ENCODE data around the gene TMEM178A.

Gene TMEM178A

GRCh38 chr2:39735648-39736047, 69.9 kb downstream of the TMEM178A start:
- in situ Hi-C loops (cut with HindIII; ENCODE audit: low sequenced_read_pairs): loop anchor here (25.0 kb wide), 1 partner anchor 223 kb away; no protein-coding TSS in a partner anchor

GRCh38 chr2:39736640-39737039, 70.9 kb downstream of the TMEM178A start:
- in situ Hi-C loops (cut with HindIII; ENCODE audit: low sequenced_read_pairs): loop anchor here (25.0 kb wide), 1 partner anchor 224 kb away; no protein-coding TSS in a partner anchor

- in situ Hi-C loops (cut with HindIII; ENCODE audit: low sequenced_read_pairs): loop anchor here (25.0 kb wide), 1 partner anchor 225 kb away; no protein-coding TSS in a partner anchor
Measured at GRCh38 chr2:39737661-39738060, 71.9 kb downstream of the TMEM178A start.

GRCh38 chr2:39738936-39739335, 73.2 kb downstream of the TMEM178A start:
- in situ Hi-C loops (cut with HindIII; ENCODE audit: low sequenced_read_pairs): loop anchor here (25.0 kb wide), 1 partner anchor 227 kb away; no protein-coding TSS in a partner anchor

- in situ Hi-C loops (cut with HindIII; ENCODE audit: low sequenced_read_pairs): loop anchor here (25.0 kb wide), 1 partner anchor 227 kb away; no protein-coding TSS in a partner anchor
Measured at GRCh38 chr2:39739386-39739785, 73.7 kb downstream of the TMEM178A start.

GRCh38 chr2:39741871-39742270, 76.2 kb downstream of the TMEM178A start:
- in situ Hi-C loops (cut with HindIII; ENCODE audit: low sequenced_read_pairs): loop anchor here (25.0 kb wide), 1 partner anchor 230 kb away; no protein-coding TSS in a partner anchor

- in situ Hi-C loops (cut with HindIII; ENCODE audit: low sequenced_read_pairs): loop anchor here (25.0 kb wide), 1 partner anchor 231 kb away; no protein-coding TSS in a partner anchor
Measured at GRCh38 chr2:39743269-39743776, 77.6 kb downstream of the TMEM178A start.

- in situ Hi-C loops (cut with HindIII; ENCODE audit: low sequenced_read_pairs): no loop called here
Measured at GRCh38 chr2:39755466-39755865, 89.7 kb downstream of the TMEM178A start.

- in situ Hi-C loops (cut with HindIII; ENCODE audit: low sequenced_read_pairs): no loop called here
Measured at GRCh38 chr2:39757156-39757555, 91.4 kb downstream of the TMEM178A start.

- in situ Hi-C loops (cut with HindIII; ENCODE audit: low sequenced_read_pairs): no loop called here
Measured at GRCh38 chr2:39762448-39762847, 96.7 kb downstream of the TMEM178A start.

All from DLD1 (cell line).